ENCODE results near the gene ZFYVE16.

DNA sequence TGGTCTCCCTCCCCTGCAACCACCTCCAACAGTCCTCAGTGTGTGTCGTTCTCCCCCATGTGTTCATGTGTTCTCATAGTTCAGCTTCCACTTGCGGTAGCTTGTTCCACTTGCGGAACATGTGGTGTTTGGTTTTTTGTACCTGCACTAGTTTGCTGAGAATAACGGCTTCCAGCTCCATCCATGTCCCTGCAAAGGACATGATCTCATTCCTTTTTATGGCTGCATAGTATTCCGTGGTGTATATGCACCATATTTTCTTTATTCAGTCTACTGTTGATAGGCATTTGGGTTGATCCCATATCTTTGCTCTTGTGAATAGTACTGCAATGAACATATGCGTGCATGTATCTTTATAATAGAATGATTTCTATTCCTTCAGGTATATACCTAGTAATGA, 43.0 kb upstream of the ZFYVE16 start:
- no peak for TF ChIP-seq KLF1 (tag by site-specific recombination; IDR thresholded peaks at IDR 0.05)
- TF ChIP-seq ZBTB8A (tag by site-specific recombination; IDR thresholded peaks at IDR 0.05) = no peak
- no peak for TF ChIP-seq BCL11A (tag by site-specific recombination; IDR thresholded peaks at IDR 0.05; ENCODE audit: low read depth)
- TF ChIP-seq, protein P1, sequence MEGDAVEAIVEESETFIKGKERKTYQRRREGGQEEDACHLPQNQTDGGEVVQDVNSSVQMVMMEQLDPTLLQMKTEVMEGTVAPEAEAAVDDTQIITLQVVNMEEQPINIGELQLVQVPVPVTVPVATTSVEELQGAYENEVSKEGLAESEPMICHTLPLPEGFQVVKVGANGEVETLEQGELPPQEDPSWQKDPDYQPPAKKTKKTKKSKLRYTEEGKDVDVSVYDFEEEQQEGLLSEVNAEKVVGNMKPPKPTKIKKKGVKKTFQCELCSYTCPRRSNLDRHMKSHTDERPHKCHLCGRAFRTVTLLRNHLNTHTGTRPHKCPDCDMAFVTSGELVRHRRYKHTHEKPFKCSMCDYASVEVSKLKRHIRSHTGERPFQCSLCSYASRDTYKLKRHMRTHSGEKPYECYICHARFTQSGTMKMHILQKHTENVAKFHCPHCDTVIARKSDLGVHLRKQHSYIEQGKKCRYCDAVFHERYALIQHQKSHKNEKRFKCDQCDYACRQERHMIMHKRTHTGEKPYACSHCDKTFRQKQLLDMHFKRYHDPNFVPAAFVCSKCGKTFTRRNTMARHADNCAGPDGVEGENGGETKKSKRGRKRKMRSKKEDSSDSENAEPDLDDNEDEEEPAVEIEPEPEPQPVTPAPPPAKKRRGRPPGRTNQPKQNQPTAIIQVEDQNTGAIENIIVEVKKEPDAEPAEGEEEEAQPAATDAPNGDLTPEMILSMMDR (tag by site-specific recombination; IDR thresholded peaks at IDR 0.05) = no peak
- TF ChIP-seq ZNF626 (tag by site-specific recombination; IDR thresholded peaks at IDR 0.05) = no peak
- TF ChIP-seq, protein P2, sequence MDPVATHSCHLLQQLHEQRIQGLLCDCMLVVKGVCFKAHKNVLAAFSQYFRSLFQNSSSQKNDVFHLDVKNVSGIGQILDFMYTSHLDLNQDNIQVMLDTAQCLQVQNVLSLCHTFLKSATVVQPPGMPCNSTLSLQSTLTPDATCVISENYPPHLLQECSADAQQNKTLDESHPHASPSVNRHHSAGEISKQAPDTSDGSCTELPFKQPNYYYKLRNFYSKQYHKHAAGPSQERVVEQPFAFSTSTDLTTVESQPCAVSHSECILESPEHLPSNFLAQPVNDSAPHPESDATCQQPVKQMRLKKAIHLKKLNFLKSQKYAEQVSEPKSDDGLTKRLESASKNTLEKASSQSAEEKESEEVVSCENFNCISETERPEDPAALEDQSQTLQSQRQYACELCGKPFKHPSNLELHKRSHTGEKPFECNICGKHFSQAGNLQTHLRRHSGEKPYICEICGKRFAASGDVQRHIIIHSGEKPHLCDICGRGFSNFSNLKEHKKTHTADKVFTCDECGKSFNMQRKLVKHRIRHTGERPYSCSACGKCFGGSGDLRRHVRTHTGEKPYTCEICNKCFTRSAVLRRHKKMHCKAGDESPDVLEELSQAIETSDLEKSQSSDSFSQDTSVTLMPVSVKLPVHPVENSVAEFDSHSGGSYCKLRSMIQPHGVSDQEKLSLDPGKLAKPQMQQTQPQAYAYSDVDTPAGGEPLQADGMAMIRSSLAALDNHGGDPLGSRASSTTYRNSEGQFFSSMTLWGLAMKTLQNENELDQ (tag by site-specific recombination; IDR thresholded peaks at IDR 0.05; ENCODE audit: low read depth) = no peak
- TF ChIP-seq TCF7L2 (IDR thresholded peaks at IDR 0.05; ENCODE audit: borderline replicate concordance, low read depth, low read length) = no peak

All from HEK293 (cell line).